ENCODE results near the gene KIAA1328.

DNA sequence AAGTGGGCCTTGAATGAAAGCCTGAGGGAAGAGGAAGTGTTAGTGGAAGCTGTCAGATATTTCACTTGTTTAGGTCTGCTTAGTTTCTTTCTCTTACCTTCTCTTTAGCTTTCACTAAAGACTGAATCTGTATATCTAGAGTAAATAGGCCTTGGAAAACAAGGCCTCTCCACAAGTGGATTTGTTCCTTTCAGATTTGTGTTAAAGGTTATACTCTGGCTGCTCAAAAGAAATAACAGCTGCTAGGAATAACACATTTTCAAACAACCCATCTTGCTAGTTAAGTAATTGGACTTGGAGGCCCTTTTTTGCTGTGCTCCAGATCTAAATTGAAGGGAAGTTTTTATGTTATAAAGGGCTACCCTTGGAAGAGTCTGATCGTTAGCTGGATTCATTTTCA, 236.3 kb downstream of the KIAA1328 start:
- TF ChIP-seq, protein P1, sequence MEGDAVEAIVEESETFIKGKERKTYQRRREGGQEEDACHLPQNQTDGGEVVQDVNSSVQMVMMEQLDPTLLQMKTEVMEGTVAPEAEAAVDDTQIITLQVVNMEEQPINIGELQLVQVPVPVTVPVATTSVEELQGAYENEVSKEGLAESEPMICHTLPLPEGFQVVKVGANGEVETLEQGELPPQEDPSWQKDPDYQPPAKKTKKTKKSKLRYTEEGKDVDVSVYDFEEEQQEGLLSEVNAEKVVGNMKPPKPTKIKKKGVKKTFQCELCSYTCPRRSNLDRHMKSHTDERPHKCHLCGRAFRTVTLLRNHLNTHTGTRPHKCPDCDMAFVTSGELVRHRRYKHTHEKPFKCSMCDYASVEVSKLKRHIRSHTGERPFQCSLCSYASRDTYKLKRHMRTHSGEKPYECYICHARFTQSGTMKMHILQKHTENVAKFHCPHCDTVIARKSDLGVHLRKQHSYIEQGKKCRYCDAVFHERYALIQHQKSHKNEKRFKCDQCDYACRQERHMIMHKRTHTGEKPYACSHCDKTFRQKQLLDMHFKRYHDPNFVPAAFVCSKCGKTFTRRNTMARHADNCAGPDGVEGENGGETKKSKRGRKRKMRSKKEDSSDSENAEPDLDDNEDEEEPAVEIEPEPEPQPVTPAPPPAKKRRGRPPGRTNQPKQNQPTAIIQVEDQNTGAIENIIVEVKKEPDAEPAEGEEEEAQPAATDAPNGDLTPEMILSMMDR (IDR thresholded peaks at IDR 0.05), result no peak
- TF ChIP-seq POLR2A (IDR thresholded peaks at IDR 0.05) (no peak), EP300 (IDR thresholded peaks at IDR 0.05) (no peak), POLR2AphosphoS5 (IDR thresholded peaks at IDR 0.05) (no peak)

Measured in stomach (tissue), 4 donors.